ENCODE data around the gene ATRNL1. TPM values are rescaled to one million over a fixed set of nuclear protein-coding genes. Genes with fewer than 3 reads are reported as not detected.
"Not testable (repeated sequence)": the region's sequence is repeated elsewhere in the genome, so short reads cannot be mapped to it uniquely, and the experiment has no call there.

ATRNL1 gene
- total and polyA plus RNA-seq, 2 of the 8 experiments (the other 6 are each of a cell fraction or from before 2014, with no cell fraction given): 5.1 to 17.6 TPM

- H3K4me3 ChIP-seq (ENCODE audit: extremely low read depth in 1 of 4, insufficient read depth in 2 of 4, low read depth in 3 of 4, low read length in 4 of 4); H3K79me2 ChIP-seq (ENCODE audit: control insufficient read depth in 1 of 2, insufficient read depth in 2 of 2, low read length in 2 of 2); H3K27me3 ChIP-seq (replicated peaks in 1 of 4; ENCODE audit: control insufficient read depth in 3 of 4, extremely low read depth in 1 of 4, insufficient read depth in 3 of 4, low read length in 3 of 4); H3K23me2 ChIP-seq (ENCODE audit: low read depth, low read length); DNase-seq (ENCODE audit: low read depth in 1 of 2, low spot score in 2 of 2); H4K8ac ChIP-seq (ENCODE audit: extremely low read depth, insufficient read depth, low read length); POLR2A ChIA-PET (ENCODE audit: partially characterized antibody); H3K79me1 ChIP-seq (ENCODE audit: low read depth, low read length); H3K4me1 ChIP-seq (replicated peaks in 1 of 4; ENCODE audit: control insufficient read depth in 3 of 4, insufficient read depth in 4 of 4, low read length in 3 of 4); H3K4me2 ChIP-seq (ENCODE audit: insufficient read depth in 1 of 2, low read depth in 2 of 2, low read length in 2 of 2); H3K36me3 ChIP-seq (ENCODE audit: control insufficient read depth in 2 of 4, insufficient read depth in 4 of 4, low read length in 3 of 4); H3K9me3 ChIP-seq (ENCODE audit: insufficient read depth in 2 of 2, low read depth in 1 of 2, low read length in 1 of 2); H3K56ac ChIP-seq (replicated peaks; ENCODE audit: insufficient read length, low read depth, low read length); H2AK5ac ChIP-seq (ENCODE audit: low read depth, low read length); H4K91ac ChIP-seq (replicated peaks; ENCODE audit: insufficient read length, low read length); H2AFZ ChIP-seq (ENCODE audit: low read length); H2BK5ac ChIP-seq (ENCODE audit: low read depth, low read length); H3K14ac ChIP-seq (ENCODE audit: insufficient read length); CTCF ChIA-PET (ENCODE audit: partially characterized antibody); H3K23ac ChIP-seq (ENCODE audit: insufficient read length); H4K5ac ChIP-seq (ENCODE audit: insufficient read length, low read depth, low read length); H3K27ac ChIP-seq (ENCODE audit: low read depth, low read length); H3K4ac ChIP-seq (replicated peaks; ENCODE audit: insufficient read length, low read depth, low read length); H4K20me1 ChIP-seq (replicated peaks in 1 of 2; ENCODE audit: control insufficient read depth in 1 of 2, insufficient read depth in 2 of 2, low read length in 2 of 2); FAIRE-seq; H2BK120ac ChIP-seq (replicated peaks; ENCODE audit: low read depth, low read length); H2BK12ac ChIP-seq (ENCODE audit: low read depth, low read length); H2BK20ac ChIP-seq (ENCODE audit: low read length); H2BK15ac ChIP-seq (ENCODE audit: low read length); H3K9ac ChIP-seq (replicated peaks in 1 of 4; ENCODE audit: extremely low read depth in 1 of 4, low read depth in 3 of 4, low read length in 3 of 4); H3K18ac ChIP-seq (ENCODE audit: extremely low read depth, low read length): not testable (repeated sequence)
- WGBS, 2 experiments (ENCODE audit: extremely low coverage in 1 of 2, insufficient coverage in 1 of 2, insufficient read length in 1 of 2, insufficient replicate concordance in 2 of 2, low coverage in 1 of 2, low lambda C conversion rate in 2 of 2, missing lambda C conversion rate in 1 of 2): 75% methylated on average over 1 of the region's 1 CpG; no CpG with 5 or more reads in 1 of the 2 experiments
Observed at GRCh38 chr10:115319669-115320068, 226.5 kb downstream of the ATRNL1 start.

Data from H1 (cell line).